GM11168 (cell line): ENCODE measurements around the gene PABPN1L.

ENCODE experiments used
- in situ Hi-C: fragments of 300-500 bp; cut with MboI; formaldehyde crosslinking; loops from one replicate; pipeline ENCODE4 v1.12.0; 2022; ENCODE audit warnings: low sequenced_read_pairs; ENCODE audit not compliant: unreplicated experiment

PABPN1L gene

DNA sequence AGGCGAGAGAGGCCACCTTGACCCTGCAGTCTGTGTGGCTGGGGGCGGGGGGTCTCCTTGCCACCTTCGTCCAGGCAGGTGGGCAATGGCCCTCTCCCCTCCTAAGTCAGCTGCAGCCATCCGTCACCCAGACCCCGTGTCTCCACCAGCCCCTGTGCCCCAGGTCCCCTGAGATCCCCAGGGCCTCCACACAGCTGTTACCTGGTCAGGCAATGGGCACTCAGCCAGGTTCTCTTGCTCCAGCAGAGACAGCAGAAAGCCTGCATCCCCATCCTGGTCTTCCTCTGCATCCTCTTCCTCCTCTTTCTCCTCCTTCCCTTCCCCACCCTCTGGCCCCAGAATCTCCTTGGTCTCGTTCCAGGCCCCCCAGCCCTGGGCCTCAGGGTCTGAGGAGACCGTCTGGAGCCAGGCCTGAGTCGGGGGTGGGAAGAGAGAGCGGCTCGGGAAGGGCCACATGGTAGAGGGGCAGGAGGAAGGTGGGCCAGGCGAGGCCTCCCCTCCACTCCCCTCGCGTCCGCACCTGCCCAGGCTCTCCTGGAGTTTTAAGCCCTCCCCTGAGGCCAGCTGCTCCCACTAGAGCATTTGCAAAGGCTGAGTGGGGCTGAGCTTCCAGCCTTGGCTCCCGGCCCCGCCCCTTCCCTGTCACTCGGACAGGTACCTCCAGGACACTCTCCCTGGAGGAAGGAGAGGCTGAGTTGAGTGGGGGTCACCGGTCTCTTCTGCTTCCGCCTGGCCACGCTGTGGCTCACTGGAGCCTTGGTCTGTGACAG is at the start of gene PABPN1L:
PABPN1L (minus strand) TSS at position 510 of the 770 bp plus-strand sequence; CDS start at position 456, 54 bp downstream.
- in situ Hi-C loops: no loop called here

DNA sequence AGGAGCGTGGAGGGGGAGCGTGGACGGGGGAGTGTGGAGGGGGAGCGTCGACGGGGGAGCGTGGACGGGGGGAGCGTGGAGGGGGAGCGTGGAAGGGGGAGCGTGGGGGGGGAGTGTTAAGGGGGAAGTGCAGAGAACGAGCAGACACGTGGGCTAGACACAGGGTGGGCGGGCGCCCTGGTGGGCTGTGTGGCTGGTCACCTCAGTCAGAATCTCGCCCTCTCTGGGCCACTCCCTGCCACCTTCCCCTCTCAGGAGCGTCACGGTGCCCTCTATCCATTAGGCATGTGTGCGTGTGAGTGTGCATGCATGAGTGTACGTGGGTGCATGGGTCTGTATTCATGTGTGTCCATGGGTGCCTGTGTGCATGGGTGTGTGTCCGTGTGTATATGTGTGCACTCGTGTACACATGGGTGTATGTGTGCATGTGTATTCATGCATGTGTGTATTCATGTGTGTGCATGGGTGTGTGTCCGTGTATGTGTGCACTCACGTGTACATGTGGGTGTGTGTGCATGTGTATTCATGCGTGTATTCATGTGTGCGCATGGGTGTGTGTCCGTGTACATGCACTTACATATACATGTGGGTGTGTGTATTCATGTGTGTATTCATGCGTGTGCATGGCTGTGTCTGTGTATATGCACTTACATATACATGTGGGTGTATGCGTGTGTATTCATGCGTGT is 49.3 kb upstream of the PABPN1L start:
- in situ Hi-C loops: no loop called here

GRCh38 chr16:88914750-88915368 is 48.4 kb upstream of the PABPN1L start:
- in situ Hi-C loops: no loop called here

- in situ Hi-C loops: no loop called here
Observed at GRCh38 chr16:88913870-88914269, 47.4 kb upstream of the PABPN1L start.

GRCh38 chr16:88913001-88913612 is 46.6 kb upstream of the PABPN1L start:
- in situ Hi-C loops: no loop called here

- in situ Hi-C loops: no loop called here
Observed at GRCh38 chr16:88912556-88912955, 46.1 kb upstream of the PABPN1L start.

- in situ Hi-C loops: no loop called here
Observed at GRCh38 chr16:88911946-88912310, 45.5 kb upstream of the PABPN1L start.

DNA sequence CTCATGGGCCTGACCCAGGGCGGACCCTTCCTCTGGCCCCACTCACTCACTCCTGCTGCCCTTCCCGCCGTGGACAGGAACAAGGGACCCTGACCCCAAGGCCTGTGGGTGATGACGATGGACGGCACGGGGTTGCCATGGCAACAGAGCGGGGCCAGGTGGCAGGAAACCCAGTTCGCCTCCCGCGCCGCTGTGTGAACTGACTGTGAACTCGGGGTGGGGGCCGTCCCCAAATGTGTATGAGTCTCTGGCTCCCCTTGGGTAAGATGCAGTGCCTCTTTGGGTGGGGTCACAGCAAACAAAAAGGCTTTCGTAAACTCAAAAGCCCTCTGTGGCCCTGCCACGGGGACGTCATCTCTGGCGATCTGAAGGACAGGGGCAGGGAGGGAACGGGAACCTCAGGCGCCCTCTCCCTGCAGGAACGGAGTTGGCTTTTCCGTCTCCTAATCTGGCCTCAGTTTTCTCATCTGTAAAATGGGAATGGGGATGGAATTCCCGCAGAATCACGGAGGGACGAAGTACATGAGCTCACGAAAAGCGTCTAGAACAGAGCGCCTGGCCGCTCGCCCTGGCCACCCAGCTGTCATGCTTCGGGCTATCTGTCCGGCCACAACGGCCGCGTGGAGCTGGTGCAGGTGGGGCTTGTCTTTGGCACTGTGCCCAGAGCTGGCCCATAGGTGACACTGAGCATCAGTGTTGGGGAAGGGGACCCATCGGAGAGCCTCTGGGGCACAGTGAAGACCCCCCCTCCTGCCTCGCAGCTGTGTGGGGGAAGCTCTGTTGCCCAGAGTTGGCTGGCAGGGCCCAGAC is 44.9 kb upstream of the PABPN1L start:
- in situ Hi-C loops: no loop called here

DNA sequence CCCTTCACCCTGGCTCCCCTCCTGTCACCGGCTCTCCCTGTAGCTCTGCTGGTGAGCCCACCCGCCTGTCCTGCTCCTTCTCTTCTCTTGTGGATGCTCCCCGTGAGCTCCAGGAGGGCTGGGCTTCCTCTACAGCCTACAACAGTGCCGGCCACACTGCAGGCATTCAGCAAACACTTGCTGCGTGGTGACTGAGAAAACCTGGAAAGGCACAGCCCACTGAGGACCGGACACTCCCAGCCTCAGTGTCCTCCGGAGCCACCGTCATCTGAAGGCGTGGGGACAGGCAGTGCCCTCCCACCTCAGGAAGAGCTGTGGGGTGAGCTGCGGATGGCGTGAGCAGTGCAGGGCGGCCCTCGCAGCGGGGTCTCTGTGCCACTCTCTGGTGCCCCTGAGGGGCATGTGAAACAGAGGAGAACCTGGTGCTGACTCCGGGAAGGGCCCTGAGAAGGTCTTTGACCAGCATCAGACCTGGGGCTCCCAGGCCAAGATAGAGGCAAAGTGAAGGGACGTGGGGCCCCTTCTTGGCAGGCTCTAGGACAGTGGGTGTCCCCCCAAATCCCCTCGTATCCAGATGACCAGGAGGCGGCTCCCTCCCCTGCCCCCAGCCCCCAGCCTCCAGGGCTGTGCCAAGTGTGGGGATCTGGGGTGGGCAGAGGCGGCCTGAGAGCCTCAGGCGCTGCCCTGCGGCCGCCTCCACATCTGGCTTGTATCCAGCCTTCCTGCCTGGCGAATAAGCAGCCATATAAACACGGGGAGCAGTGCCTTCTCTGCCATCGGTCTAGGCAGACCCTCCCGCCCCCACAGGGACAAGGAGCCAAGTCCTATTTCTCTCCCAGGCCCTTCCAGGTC is 44.0 kb upstream of the PABPN1L start:
- in situ Hi-C loops: no loop called here

- in situ Hi-C loops: no loop called here
Observed at GRCh38 chr16:88909431-88910210, 43.2 kb upstream of the PABPN1L start.

DNA sequence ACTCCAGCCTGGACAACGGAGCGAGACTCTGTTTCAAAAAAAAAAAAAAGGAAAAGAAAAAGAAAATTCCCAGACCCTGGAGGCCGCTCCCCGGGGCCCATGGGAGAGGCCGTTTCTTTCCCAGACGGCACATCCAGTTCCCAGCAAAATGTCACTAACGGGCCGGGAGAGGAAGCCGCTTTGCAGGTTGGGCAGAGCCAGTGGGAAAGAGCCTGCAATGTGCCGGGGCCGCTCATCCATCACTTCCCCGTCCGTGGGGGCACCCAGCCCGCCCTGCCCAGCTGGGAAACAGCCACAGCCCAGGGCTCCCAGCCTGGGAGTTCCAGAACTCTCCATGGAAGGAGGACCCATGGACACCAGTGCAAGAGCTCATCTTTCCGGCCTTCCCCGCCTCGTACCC is 41.8 kb upstream of the PABPN1L start:
- in situ Hi-C loops: no loop called here

DNA sequence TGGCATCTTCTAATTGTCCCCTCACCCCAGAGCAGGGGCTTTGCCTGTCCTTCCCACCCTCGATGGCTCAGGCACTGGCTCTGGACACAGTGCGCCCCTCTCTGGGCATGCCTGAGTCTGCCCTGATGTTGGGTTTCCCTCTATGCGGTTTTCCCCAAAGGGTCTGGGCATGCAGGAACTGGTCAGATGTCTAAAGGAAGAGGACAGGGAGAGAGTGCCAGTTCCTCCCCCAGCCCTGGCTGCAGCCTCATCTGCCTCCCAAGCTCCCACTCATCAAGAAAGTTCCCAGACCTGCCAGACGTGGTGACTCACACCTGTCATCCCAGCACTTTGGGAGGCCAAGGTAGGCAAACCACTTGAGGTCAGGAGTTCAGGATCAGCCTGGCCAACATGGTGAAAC is 41.3 kb upstream of the PABPN1L start:
- in situ Hi-C loops: no loop called here

DNA sequence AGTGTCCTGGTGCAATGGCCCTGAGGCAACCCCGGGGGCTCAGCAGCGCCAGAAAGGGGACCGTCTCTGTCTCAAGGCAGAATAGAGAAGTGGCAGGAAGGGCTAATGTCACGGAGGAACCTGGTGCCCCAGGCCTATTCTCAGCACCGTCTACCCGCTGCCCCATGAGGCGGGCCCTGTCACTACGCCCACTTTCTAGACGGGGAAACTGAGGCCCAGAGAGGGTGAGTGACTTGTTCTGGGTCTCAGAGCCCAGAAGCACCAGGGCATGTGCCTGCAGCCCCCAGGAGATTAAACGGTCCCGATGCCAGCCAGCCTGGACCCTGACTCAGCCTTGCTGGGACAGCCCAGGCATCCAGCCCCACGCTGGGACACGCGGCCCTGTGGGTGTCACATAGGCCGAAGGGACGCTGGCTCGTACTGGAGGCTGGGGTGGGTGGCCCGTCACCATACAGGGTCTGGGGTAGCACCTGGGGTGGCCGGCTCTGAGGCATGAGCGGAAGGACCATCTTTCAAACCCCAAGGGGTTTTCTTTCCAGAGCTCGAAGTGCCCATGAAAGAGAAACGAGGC is 40.2 kb upstream of the PABPN1L start:
- in situ Hi-C loops: no loop called here

DNA sequence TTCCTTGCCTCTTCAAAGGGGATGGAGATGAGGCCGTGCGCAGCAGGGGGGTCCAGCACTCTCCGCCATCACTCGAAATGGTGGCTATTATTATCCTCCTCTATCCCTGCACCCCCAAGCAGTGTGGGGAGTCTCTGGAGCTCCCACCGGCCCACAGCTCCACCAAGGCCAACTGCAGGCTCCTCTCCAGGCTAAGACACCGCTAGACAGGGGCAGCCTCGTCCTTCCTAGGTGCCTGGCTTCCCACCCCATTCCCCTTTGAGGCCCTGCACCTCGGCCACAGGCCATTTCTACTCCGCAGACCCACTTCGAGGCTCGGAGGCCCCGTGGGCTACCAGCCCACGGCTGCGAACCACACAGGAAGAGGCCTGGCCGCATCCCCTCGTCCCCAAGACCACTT is 39.6 kb upstream of the PABPN1L start:
- in situ Hi-C loops: no loop called here

- in situ Hi-C loops: no loop called here
Observed at GRCh38 chr16:88905563-88905962, 39.1 kb upstream of the PABPN1L start.

GRCh38 chr16:88904676-88905365 is 38.4 kb upstream of the PABPN1L start:
- in situ Hi-C loops: no loop called here

DNA sequence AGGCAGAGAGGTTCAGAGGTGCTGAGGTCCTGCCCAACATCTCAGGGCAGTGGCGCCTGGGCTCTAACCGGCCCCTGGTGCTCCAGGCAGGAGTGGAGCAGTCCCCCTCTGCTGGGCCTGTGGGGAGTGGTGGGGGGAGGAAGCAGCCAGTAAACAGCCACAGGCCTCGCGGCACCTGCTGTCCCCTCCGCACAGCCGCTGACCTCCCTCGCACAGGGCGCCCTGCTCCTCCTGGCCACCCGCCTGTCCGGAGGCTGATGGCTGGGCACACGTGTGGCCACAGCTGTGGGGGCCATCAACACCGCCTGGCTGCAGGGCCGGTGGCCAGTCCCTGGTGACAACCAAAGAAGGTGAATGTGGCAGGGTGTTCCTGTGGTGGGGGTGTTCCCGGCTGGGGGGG is 36.8 kb upstream of the PABPN1L start:
- in situ Hi-C loops: no loop called here

DNA sequence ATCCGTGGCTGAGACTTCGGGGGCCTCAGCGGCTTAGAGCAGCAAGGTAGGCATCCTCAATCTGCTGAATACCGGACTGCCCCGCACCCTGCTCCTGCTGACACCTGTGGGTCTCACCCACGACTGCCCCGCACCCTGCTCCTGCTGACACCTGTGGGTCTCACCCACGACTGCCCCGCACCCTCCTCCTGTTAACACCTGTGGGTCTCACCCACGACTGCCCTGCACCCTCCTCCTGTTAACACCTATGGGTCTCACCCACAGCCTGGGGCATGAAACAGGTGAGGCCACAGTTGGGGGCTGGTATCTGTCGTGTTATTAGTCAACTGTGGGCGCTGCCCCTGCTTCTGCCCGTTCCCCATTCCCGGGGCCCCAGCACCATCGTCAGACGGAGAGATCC is 36.3 kb upstream of the PABPN1L start:
- in situ Hi-C loops: no loop called here
